ENCODE data around the gene SMYD4.

SMYD4 gene

GRCh38 chr17:1729966-1730325 lies 99.8 kb downstream of the SMYD4 start:
- no peak for DNase-seq (ENCODE audit: low spot score)
